Neuron (in vitro differentiated cells): ENCODE results near the gene INO80E.

ENCODE experiments used
- H2AFZ ChIP-seq: one replicate; pipeline ENCODE4 v1.6.1; 2013; ENCODE audit warnings: low read depth, mild to moderate bottlenecking, inconsistent platforms, low read length, moderate library complexity
- H3K27me3 ChIP-seq: one replicate; pipeline ENCODE4 v1.6.1; 2013; ENCODE audit warnings: low read length; ENCODE audit not compliant: insufficient read depth
- H3K36me3 ChIP-seq: one replicate; pipeline ENCODE4 v1.6.1; 2013; ENCODE audit warnings: low read length; ENCODE audit not compliant: insufficient read depth
- H3K4me1 ChIP-seq: one replicate; pipeline ENCODE4 v1.6.1; 2013; ENCODE audit warnings: low read length; ENCODE audit not compliant: insufficient read depth
- H3K4me3 ChIP-seq: 2 replicates; pipeline ENCODE4 v1.5.1; 2013; ENCODE audit warnings: mild to moderate bottlenecking, low read length, moderate library complexity
- H3K9me3 ChIP-seq: one replicate; pipeline ENCODE4 v1.6.1; 2013; ENCODE audit warnings: low read length

Gene INO80E

DNA sequence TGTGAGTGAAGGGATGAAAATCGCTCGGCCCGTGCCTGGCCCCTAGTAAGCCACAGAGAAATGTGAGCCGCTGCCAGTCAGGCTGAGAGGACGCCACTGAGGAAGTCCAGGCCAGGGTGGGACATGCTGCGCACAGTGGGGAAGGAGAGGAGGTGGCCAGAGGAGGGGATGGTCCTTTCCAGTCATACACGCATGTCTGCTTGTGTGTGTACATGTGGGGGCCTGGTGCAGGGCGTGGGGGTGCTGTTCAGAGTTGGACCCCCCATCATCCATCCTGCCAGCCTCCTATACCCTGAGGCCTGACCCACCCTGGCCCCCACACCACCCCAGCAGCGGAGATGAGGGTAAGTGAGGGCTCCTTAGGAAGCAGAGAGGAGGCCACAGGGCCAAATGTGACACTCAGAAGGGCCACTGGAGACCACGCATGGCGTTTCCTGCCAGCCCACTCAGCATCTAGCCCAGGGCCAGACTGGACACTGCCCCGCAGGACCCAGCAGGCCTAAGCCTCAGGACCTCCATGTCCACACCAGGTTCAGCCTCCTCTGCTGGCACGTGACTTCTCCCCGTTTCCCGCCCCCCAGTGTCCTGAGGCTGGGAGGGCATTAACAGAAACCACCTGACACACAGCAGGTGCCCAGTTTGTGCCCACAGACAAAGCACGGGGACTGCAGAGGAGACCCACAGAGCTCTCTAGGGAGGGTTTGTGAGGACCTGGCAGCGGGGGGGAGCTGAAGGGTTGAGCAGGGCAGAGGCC lies 7.8 kb downstream of the INO80E start:
- Histone ChIP-seq H2AFZ (no peak overlapping the region), H3K4me3 (no peak overlapping the region), H3K9me3 (no peaks in the 10 kb centered on the region), H3K4me1 (no peaks in the 10 kb centered on the region), H3K27me3 (no peaks in the 10 kb centered on the region), H3K36me3 (peaks cover 3% of the 10 kb centered on the region)

DNA sequence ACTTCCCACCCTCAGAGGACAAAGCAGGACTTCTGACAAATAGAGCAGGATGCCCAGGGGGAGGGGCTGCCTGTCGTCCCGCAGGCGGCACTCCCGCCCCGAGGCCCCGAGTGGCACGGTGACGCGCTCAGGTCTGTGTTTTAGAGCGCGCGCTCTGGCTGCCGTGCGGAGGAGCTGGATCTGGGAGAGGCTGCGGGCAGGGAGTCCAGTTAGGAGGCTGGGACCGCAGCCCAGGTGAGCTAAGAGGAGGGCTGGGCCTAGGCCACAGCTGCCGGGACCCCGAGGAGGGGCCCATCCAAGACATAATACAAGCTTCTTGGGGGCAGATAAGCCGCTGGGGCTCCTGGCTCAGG lies 8.4 kb downstream of the INO80E start:
- Histone ChIP-seq H3K36me3 (peaks cover 3% of the 10 kb centered on the region), H3K9me3 (no peaks in the 10 kb centered on the region), H3K4me1 (no peaks in the 10 kb centered on the region)

DNA sequence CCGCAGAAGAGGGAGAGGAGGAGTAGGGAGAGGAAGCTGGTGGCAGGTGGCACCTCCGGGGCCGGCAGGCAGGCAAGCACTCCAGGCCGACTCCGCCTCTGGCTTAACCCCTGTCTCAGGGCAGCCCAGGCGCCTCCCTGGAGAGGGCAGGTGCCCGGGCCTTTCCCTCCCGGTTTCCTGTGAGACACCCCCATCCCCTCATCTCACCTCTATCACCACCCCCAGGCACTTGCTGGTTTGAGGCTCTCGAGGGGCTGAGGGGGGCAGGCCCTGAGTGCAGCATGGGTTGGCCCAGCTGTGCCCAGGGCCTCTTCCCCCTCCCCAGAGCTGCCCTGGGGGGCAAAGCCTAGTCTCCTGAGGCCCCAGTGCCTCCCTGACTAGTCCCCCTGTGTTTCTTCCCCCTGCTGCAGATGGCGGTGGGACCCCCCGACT lies 8.8 kb downstream of the INO80E start:
- Histone ChIP-seq H3K4me3 (no peak overlapping the region), H2AFZ (no peak overlapping the region), H3K9me3 (no peaks in the 10 kb centered on the region), H3K27me3 (no peaks in the 10 kb centered on the region), H3K36me3 (peaks cover 3% of the 10 kb centered on the region), H3K4me1 (peaks cover under 1% of the 10 kb centered on the region)

More for the DNA sequence above, 8.4 kb downstream of the INO80E start:
- Histone ChIP-seq H3K4me3 (no peak overlapping the region), H2AFZ (no peak overlapping the region), H3K27me3 (no peaks in the 10 kb centered on the region)

DNA sequence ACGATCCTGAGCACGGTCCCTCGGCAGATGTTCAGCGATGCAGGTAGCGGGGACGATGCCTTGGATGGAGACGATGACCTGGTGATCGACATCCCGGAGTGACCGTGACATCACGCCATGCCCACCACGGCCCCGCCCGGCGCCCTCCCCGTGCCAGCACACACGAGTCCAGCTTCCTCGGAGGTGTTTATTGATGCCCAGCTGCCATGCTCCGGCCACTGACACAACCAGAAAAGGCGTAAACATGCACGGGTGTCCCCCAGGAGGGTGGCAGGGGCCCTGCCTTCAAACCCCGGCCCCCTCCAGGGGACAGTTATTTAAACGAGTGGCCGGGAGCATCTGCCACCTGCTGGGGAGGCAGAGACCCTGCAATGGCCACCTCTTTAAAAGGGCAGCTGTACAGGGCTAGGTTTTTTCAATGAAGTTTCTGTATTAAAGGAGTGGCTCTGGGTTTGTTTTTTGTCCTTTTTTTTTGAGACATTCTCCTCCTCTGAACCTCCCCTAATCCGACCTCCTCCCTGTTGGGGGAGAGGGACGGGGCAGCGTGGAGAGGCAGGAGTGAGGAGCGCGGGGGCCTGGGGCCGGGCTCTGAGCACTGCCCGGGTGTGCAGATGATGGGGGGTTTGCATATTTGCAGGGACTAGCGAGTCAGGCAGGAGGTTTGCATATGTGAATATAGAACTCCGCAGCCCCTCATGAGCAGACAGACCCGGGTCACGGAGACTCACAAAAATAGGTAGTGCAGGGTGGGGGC lies 9.5 kb downstream of the INO80E start:
- Histone ChIP-seq H3K4me1 (peaks cover 7% of the 10 kb centered on the region), H3K27me3 (no peaks in the 10 kb centered on the region), H2AFZ (no peak overlapping the region), H3K36me3 (peaks cover 3% of the 10 kb centered on the region), H3K4me3 (no peak overlapping the region), H3K9me3 (no peaks in the 10 kb centered on the region)

DNA sequence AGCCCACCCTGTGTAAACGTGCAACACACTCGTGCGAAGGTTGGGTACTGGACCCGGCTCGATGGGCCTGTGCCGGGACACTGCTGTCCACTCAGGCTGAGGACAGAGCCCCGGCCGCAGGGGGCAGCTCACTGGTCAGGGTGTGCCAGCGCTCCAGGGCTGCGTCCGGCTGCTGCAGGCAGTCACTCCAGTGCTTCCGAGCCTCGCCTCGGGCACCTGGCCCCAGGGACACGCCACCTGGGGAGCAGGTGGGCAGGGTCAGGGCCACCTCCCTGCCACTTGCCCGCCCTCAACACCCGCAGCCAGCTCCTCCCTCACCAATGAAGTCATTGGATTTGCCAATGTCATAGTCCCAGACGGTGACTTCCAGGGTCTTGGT lies 10.0 kb downstream of the INO80E start:
- Histone ChIP-seq H2AFZ (no peak overlapping the region), H3K4me3 (no peak overlapping the region), H3K4me1 (peaks cover 10% of the 10 kb centered on the region), H3K36me3 (peaks cover 3% of the 10 kb centered on the region), H3K27me3 (no peaks in the 10 kb centered on the region), H3K9me3 (no peaks in the 10 kb centered on the region)

DNA sequence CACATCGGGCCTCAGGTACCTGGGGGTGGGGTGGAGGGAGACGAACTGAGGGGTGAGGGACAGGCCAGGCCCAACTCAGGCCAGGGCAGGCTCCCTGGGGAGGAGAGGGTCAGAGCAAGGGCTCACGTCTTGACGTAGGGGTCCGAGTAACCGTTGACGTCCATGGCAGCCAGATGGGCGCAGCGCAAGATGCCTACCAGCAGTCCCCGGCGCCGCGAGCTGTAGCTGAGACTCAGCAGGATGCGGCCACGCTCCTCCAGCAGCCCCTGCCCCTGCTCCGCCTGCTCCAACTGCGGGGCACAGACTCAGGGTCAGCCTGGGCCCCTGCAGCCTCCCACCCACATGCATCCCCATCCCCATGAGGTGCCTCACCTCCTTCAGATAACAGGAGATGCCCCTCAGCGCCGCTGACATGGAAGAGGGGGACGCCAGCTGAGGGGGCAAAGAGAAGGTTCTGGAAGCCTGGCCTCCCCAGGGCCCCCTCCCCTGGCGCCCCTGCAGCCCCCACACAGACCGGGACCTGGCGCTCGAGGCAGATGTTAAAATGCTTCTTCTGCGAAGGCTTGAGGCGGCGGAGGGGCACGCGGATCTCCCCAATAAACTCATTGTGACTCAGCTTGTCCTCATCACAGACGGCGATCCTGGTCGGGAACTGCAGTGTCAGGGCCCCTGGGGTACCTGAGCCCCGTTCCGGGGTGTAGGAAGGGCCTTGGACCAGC lies 10.8 kb downstream of the INO80E start:
- H3K9me3 ChIP-seq: no peaks in the 10 kb centered on the region
- peaks cover 10% of the 10 kb centered on the region for H3K4me1 ChIP-seq
- peaks cover 1% of the 10 kb centered on the region for H3K36me3 ChIP-seq
- H3K27me3 ChIP-seq: no peaks in the 10 kb centered on the region
- H3K4me3 ChIP-seq: no peak overlapping the region
- no peak overlapping the region for H2AFZ ChIP-seq

DNA sequence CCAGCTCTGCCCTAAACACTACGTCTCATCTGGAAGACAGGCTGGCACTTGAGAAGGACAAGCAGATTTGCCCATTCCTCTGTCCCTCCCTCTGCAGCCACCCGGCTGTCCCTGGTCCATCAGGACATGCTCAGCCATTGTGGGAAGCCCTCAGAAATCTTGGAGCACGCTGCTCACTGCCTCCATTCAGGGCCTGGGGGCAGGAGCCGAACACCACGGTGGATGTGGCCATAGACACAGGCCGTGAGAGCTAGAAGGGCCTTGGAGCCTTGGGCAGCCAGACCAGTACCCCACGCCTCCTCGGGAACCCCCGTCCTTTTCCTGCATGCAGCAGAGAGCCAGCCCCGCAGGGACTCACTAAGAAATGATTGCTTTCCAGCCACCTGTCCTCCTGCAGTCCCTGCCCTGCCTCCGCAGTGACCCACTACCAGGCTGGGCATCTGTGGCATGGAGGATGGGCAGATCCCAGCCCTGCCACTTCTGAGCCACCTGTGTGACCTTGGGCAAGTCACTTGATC lies 11.4 kb downstream of the INO80E start:
- H3K27me3 ChIP-seq: no peaks in the 10 kb centered on the region
- no peak overlapping the region for H3K4me3 ChIP-seq
- peaks cover 10% of the 10 kb centered on the region for H3K4me1 ChIP-seq
- H2AFZ ChIP-seq: no peak overlapping the region
- H3K36me3 ChIP-seq: no peaks in the 10 kb centered on the region
- no peaks in the 10 kb centered on the region for H3K9me3 ChIP-seq

DNA sequence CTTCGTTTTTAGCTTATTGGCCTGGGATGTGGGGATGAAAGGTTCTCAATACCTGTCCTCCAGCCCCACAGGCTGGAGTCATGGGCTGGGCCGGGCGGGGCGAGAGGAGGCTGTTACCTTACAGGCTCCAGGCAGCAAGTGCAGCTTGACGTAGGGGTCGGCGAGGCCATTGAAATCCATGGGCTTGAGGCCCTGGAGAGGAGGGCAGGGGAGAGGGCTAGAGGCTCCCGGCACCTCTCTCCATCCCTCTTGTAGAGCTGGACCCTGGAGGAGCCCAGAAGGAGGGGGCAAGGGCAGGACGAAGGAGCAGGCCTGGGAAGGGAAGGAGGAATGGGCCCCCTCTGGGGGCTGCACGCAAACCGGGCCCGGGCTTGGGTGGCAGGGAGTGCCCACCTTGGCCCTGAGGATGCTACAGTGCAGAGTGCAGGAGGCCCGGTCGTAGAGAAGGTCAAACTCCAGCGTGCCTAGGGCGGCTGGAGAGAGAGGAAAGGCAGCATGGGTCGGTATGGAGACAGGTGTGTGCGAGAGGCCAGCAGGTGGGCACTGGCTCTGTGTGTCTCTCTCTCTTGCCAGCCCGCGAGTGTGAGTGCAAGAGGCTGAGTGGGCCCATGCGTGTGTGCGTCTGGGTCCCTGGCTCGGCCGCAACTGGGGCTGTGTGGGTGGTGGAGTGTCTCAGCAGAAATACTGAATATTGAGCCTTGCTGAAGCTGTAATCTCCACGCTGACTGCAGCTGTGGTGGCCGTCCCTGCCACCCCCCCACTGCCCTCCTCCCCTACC lies 13.2 kb downstream of the INO80E start:
- Histone ChIP-seq H3K4me3 (no peak overlapping the region), H3K36me3 (no peaks in the 10 kb centered on the region), H3K27me3 (no peaks in the 10 kb centered on the region), H3K9me3 (no peaks in the 10 kb centered on the region), H3K4me1 (peaks cover 10% of the 10 kb centered on the region), H2AFZ (no peak overlapping the region)

DNA sequence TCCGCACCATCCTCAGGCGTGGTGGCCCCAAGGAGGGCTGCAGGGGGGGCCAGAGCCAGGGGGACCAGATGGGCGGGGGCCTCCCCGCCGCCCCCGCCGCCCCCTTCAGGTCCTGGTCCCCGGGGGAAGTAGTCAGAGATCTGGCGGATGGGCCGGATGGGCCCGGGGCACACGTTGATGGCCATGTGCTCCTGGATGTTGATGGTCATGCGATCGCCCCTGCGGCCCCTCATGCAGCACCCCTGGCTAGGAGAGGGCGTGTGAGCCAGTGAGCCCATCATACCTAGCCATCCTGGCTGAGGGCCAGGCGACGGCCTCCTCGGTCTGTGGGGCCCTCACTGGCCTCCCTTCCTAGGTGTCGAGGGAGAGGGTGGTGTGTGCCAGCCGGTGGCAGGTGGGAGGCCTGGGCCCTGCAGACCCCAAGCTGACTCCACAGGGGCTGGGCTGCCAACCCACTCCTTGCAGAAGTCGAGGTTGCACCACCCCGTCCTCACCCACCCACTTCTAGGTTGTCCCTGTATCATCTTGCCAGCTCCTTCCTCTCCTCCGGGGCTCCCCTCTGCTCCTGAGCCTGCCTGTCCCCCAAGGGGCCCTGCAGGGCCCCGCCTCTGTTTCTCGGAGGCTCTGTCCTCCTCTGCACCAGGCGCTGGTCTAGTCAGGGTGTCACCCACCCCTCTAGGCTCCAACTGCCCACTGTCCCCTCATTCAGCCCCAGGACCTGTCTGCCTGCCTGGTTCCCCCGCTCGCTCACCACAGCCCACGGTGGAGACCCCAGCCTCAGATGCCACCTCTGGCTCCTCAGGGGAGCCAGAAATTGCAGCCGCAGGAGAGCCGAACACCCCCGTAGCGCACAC lies 14.2 kb downstream of the INO80E start:
- Histone ChIP-seq H3K27me3 (no peaks in the 10 kb centered on the region), H3K36me3 (no peaks in the 10 kb centered on the region), H2AFZ (peak overlapping the region; percentile 92), H3K4me3 (peak overlapping the region; percentile 71), H3K9me3 (no peaks in the 10 kb centered on the region), H3K4me1 (peaks cover 10% of the 10 kb centered on the region)

DNA sequence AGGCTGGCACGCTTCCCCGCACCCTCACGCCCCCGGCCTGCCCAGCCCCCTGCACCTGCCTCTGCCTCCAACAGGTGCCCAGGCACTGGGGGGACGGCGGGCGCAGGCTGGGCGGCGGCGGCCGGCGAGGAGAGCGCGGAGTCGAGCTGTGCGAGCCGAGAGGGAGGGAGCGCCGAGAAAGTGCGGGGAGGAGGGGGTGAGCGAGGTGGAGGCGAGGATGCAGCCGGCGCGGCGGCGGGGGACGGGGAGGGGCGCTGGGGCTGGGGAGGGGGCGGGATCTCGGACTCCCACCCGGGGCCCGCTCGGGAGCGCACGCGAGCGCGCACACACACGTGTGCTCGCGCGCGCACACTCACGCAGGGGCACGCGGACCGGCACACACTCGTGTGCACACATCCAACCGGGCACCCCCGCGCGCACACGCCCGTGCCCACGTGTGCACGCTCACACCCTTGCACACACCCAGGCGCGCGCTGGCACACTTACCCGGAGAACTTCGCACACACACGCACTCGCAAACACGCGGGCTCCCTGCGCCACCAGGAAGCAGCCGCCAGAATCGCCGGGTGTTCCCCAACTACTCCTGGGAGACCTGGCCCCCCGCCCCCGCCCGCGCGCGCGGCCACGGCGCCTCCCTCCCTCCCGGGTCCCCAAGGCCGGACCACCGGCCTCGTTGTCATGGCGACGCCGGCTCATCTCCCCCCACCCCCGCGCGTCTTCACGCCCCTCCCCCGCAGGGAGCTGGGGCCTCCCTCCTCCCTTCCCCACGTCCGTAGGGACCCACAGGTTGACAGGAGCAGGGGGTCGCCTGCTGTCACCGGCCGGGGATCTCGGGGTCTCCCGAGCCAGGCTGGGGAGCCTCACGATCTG lies 15.0 kb downstream of the INO80E start, which contains the start of gene DOC2A:
Gene DOC2A, minus strand, starts transcription at position 184 of the 870 bp plus-strand sequence. CDS start 805 bp downstream, outside the sequence.
- peaks cover 10% of the 10 kb centered on the region for H3K4me1 ChIP-seq
- H3K36me3 ChIP-seq: no peaks in the 10 kb centered on the region
- no peaks in the 10 kb centered on the region for H3K9me3 ChIP-seq
- no peaks in the 10 kb centered on the region for H3K27me3 ChIP-seq
- H2AFZ ChIP-seq: peak within 1 kb of the TSS; percentile 92
- peak within 1 kb of the TSS; percentile 71 for H3K4me3 ChIP-seq

DNA sequence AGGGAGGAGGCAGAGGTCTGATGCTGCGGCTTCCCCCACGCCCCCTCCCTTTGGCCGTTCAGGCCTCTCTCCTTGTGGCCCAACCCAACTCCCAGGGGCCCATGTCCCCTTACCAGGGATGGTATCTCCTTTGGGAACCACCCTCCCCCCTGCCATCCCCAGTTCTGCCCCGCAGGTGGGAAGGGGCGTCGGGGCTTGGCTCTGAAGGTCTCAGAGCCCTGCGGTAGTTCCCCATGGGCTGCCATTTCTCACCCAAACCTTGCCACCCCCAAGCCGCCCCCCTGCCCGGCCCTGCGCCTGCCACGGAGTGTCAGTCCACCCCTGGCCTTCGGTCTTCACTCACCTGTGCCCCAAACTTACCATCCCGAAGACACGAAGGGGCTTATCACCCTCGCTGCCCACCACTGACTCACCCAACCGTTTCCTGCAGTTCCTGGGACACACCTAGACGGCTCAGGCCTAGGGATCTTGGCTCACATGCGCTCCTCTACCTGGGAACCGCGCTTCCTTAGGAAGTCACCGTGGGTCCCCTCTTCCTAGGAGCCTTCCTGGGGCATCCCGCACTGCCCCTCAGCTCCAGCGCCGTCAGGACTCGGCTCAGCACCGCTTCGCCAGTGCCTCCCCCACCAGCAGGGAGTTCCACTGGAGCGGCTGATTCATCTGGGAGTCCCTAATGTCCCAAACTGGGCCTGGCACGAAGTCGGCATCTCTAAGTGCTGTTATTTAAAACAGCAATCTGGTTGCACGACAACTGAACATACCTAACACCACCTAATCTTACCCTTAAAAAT lies 15.9 kb downstream of the INO80E start:
- Histone ChIP-seq H3K4me3 (peak overlapping the region; percentile 7), H3K36me3 (no peaks in the 10 kb centered on the region), H3K4me1 (peaks cover 10% of the 10 kb centered on the region)

More for the DNA sequence above, 15.9 kb downstream of the INO80E start:
- Histone ChIP-seq H3K9me3 (no peaks in the 10 kb centered on the region), H2AFZ (no peak overlapping the region), H3K27me3 (no peaks in the 10 kb centered on the region)
